H9 (cell line): Measurements from ENCODE around the gene XCR1. TPM values are rescaled to one million over a fixed set of nuclear protein-coding genes. Genes with fewer than 3 reads are reported as not detected.

Experiments used
- DNase-seq: peaks from one replicate; pipeline ENCODE4 v3.0.0-alpha.2; 2017
- H2AFZ ChIP-seq: one replicate; pipeline ENCODE4 v1.6.1; 2013; ENCODE audit warnings: mild to moderate bottlenecking, low read length, control low read depth, moderate library complexity
- H2AK5ac ChIP-seq: 2 replicates; pipeline ENCODE4 v1.6.1; 2013; ENCODE audit warnings: low read length, control low read depth, mixed read lengths; ENCODE audit not compliant: insufficient read length
- H2BK120ac ChIP-seq: one replicate; pipeline ENCODE4 v1.6.1; 2013; ENCODE audit warnings: low read depth, mild to moderate bottlenecking, low read length, control low read depth, inconsistent platforms; ENCODE audit not compliant: poor library complexity, severe bottlenecking
- H2BK12ac ChIP-seq: 2 replicates; pipeline ENCODE4 v1.6.1; 2013; ENCODE audit warnings: low read length, control low read depth, mixed read lengths, low read depth; ENCODE audit not compliant: insufficient read length
- H2BK15ac ChIP-seq: 2 replicates; pipeline ENCODE4 v1.6.1; 2013; ENCODE audit warnings: low read depth, low read length, control low read depth
- H2BK20ac ChIP-seq: one replicate; pipeline ENCODE4 v1.6.1; 2013; ENCODE audit warnings: low read depth, mild to moderate bottlenecking, low read length, control low read depth, inconsistent platforms; ENCODE audit not compliant: poor library complexity, severe bottlenecking
- H2BK5ac ChIP-seq: 2 replicates; pipeline ENCODE4 v1.6.1; 2013; ENCODE audit warnings: low read length, control low read depth, mixed read lengths; ENCODE audit not compliant: insufficient read length
- H3K14ac ChIP-seq: 2 replicates; pipeline ENCODE4 v1.6.1; 2013; ENCODE audit warnings: low read length, control low read depth; ENCODE audit not compliant: insufficient read depth
- H3K18ac ChIP-seq: 2 replicates; pipeline ENCODE4 v1.6.1; 2013; ENCODE audit warnings: low read depth, mild to moderate bottlenecking, mixed read lengths, low read length, control low read depth; ENCODE audit not compliant: insufficient read length
- H3K23ac ChIP-seq: 2 replicates; pipeline ENCODE4 v1.6.1; 2013; ENCODE audit warnings: low read length, control low read depth, mixed read lengths, low read depth; ENCODE audit not compliant: insufficient read length
- H3K23me2 ChIP-seq: 2 replicates; pipeline ENCODE4 v1.6.1; 2013; ENCODE audit warnings: low read depth, mild to moderate bottlenecking, mixed read lengths, low read length, control low read depth; ENCODE audit not compliant: insufficient read length, poor library complexity, severe bottlenecking
- H3K27ac ChIP-seq: 2 replicates; pipeline ENCODE4 v1.5.1; 2013; ENCODE audit warnings: low read length, control low read depth, mixed read lengths, low read depth; ENCODE audit not compliant: insufficient read length
- H3K27me3 ChIP-seq: 2 replicates; pipeline ENCODE4 v1.6.1; 2013; ENCODE audit warnings: low read length, control low read depth, inconsistent platforms; ENCODE audit not compliant: insufficient read depth
- H3K4ac ChIP-seq: 2 replicates; pipeline ENCODE4 v1.6.1; 2013; ENCODE audit warnings: low read depth, mild to moderate bottlenecking, control low read depth, inconsistent platforms, low read length, moderate library complexity
- H3K4me1 ChIP-seq: 2 replicates; pipeline ENCODE4 v1.6.1; 2013; ENCODE audit warnings: low read length, control low read depth, inconsistent platforms; ENCODE audit not compliant: insufficient read depth
- H3K4me2 ChIP-seq: 2 replicates; pipeline ENCODE4 v1.6.1; 2013; ENCODE audit warnings: low read length, control low read depth, mixed read lengths; ENCODE audit not compliant: insufficient read length, insufficient read depth
- H3K56ac ChIP-seq: 2 replicates; pipeline ENCODE4 v1.6.1; 2013; ENCODE audit warnings: low read depth, mild to moderate bottlenecking, mixed read lengths, low read length, control low read depth; ENCODE audit not compliant: insufficient read length
- H3K79me1 ChIP-seq: 2 replicates; pipeline ENCODE4 v1.6.1; 2013; ENCODE audit warnings: low read depth, mild to moderate bottlenecking, moderate library complexity, low read length, control low read depth, inconsistent platforms; ENCODE audit not compliant: insufficient read depth, poor library complexity, severe bottlenecking
- H3K79me2 ChIP-seq: 2 replicates; pipeline ENCODE4 v1.6.1; 2013; ENCODE audit warnings: low read length, control low read depth, inconsistent platforms; ENCODE audit not compliant: insufficient read depth
- H3K9ac ChIP-seq: 2 replicates; pipeline ENCODE4 v1.6.1; 2013; ENCODE audit warnings: low read length, control low read depth, mixed read lengths; ENCODE audit not compliant: insufficient read length; ENCODE audit errors: extremely low read depth
- H3K9me3 ChIP-seq: one replicate; pipeline ENCODE4 v1.6.1; 2013; ENCODE audit warnings: low read depth, low read length, inconsistent platforms; ENCODE audit not compliant: control insufficient read depth
- H3T11ph ChIP-seq: one replicate; pipeline ENCODE4 v1.6.1; 2013; ENCODE audit warnings: mild to moderate bottlenecking, low read length, control low read depth, inconsistent platforms
- H4K20me1 ChIP-seq: one replicate; pipeline ENCODE4 v1.6.1; 2013; ENCODE audit not compliant: control insufficient read depth, insufficient read length, insufficient read depth
- H4K5ac ChIP-seq: 2 replicates; pipeline ENCODE4 v1.6.1; 2013; ENCODE audit warnings: low read depth, mild to moderate bottlenecking, mixed read lengths, low read length, control low read depth; ENCODE audit not compliant: insufficient read length
- H4K8ac ChIP-seq: replicated peaks from 2 replicates; pipeline ENCODE4 v1.6.1; 2013; ENCODE audit warnings: low read length, control low read depth, mixed read lengths, low read depth; ENCODE audit not compliant: insufficient read length
- H4K91ac ChIP-seq: 2 replicates; pipeline ENCODE4 v1.6.1; 2013; ENCODE audit warnings: low read depth, mild to moderate bottlenecking, moderate library complexity, mixed read lengths, low read length, control low read depth; ENCODE audit not compliant: insufficient read length
- H3K27ac Mint-ChIP-seq, 3 experiments: 2 replicates in 2 of 3; 3 replicates in 1 of 3; pipeline ENCODE4 v1.8.0; 2020 to 2021; ENCODE audit warnings: mixed read lengths in 3 of 3, mild to moderate bottlenecking in 1 of 3, moderate library complexity in 1 of 3
- H3K27me3 Mint-ChIP-seq: 2 replicates; pipeline ENCODE4 v1.8.0; 2021; ENCODE audit warnings: low read depth, mild to moderate bottlenecking, moderate library complexity, mixed read lengths
- H3K36me3 Mint-ChIP-seq, 3 experiments: 2 replicates in 2 of 3; 3 replicates in 1 of 3; pipeline ENCODE4 v1.8.0; 2020 to 2021; ENCODE audit warnings: low read depth in 3 of 3, mixed read lengths in 3 of 3; ENCODE audit not compliant: insufficient read depth in 1 of 3
- H3K4me1 Mint-ChIP-seq, 2 experiments: 2 replicates each; pipeline ENCODE4 v1.8.0; 2020; ENCODE audit warnings: mixed read lengths in 2 of 2
- H3K4me3 Mint-ChIP-seq, 2 experiments: 2 replicates in 1 of 2; 3 replicates in 1 of 2; pipeline ENCODE4 v1.8.0; 2020 to 2021; ENCODE audit warnings: mild to moderate bottlenecking in 2 of 2, mixed read lengths in 2 of 2, moderate library complexity in 1 of 2
- H3K9me3 Mint-ChIP-seq, 2 experiments: 2 replicates in 1 of 2; 3 replicates in 1 of 2; pipeline ENCODE4 v1.8.0; 2020; ENCODE audit warnings: mild to moderate bottlenecking in 2 of 2, mixed read lengths in 2 of 2, moderate library complexity in 1 of 2
- WGBS: extraction: QIAGEN DNeasy Blood & Tissue Kit; methylation state at CpG from one replicate; pipeline ENCODE4 v1.1.7; 2013; ENCODE audit warnings: missing lambda C conversion rate, low lambda C conversion rate, mixed read lengths; ENCODE audit not compliant: insufficient read length; ENCODE audit errors: extremely low coverage; 5-methylcytosine and 5-hydroxymethylcytosine counted together
- total RNA-seq: library from RNA; stranded (reverse); gene quantifications from 2 replicates; pipeline ENCODE4 v1.2.1, GENCODE V29; 2021
- TF ChIP-seq, protein P1 (sequence below): fragments of 200-600 bp; sonication (generic); conservative IDR thresholded peaks from 3 replicates; pipeline ENCODE4 v1.8.0; 2021; ENCODE audit warnings: antibody characterized with exemption, mild to moderate bottlenecking

The XCR1 gene
- total RNA-seq, 1 experiment from 2014 or later: not detected

DNA sequence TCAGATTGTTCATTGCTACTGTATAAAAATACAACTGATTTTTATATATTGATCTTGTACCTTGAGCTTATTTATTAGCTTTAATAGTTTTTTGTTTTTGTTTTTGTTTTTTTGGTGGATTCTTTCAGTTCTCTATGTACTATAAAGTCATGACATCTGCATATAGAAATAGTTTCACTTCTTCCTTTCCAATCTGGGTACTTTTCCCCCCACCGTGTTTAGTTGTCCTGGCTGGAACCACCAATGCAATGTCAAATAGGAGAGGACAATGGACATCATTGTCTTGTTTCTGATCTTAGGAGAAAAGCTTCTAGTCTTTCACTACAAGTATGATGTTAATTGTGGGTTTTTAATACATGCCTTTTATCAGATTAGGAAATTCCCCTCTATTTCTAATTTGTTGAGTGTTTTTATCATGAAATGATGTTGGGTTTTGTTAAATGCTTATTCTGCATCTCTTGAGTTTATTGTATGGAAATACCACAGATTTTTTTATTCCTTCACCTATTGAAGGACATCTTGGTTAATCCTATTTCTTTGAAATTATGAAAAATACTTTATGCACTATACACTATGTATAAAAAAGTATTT lies 2.8 kb upstream of the XCR1 start:
- no peak overlapping the region for H2BK12ac ChIP-seq
- H2AFZ ChIP-seq: no peak overlapping the region
- H3K79me1 ChIP-seq: no peaks in the 10 kb centered on the region
- H3K23ac ChIP-seq: no peak overlapping the region
- H3K9ac ChIP-seq: no peak overlapping the region
- no peaks in the 10 kb centered on the region for H3K27me3 Mint-ChIP-seq
- no peak overlapping the region for H2AK5ac ChIP-seq
- no peak overlapping the region for H2BK5ac ChIP-seq
- H4K20me1 ChIP-seq: no peaks in the 10 kb centered on the region
- H4K91ac ChIP-seq: no peak overlapping the region
- H3K23me2 ChIP-seq: no peaks in the 10 kb centered on the region
- no peak overlapping the region for H2BK20ac ChIP-seq
- peaks cover 15 to 17% of the 10 kb centered on the region in 2 experiments for H3K9me3 Mint-ChIP-seq
- H2BK15ac ChIP-seq: no peak overlapping the region
- H3K36me3 Mint-ChIP-seq: peaks cover 0 to 8% (median 6%) of the 10 kb centered on the region in 3 experiments; a peak in 4 of 7 replicates
- no peak for DNase-seq
- H3K9me3 ChIP-seq: peaks cover 8% of the 10 kb centered on the region
- H4K5ac ChIP-seq: no peak overlapping the region
- H3K56ac ChIP-seq: no peak overlapping the region
- no peak overlapping the region for H3K27ac ChIP-seq
- H3T11ph ChIP-seq: no peak overlapping the region
- H3K79me2 ChIP-seq: no peaks in the 10 kb centered on the region
- H3K4me1 ChIP-seq: no peaks in the 10 kb centered on the region
- H4K8ac ChIP-seq: no peak overlapping the region
- no peak overlapping the region for H3K14ac ChIP-seq
- H3K27me3 ChIP-seq: no peaks in the 10 kb centered on the region
- WGBS: no CpG with 5 or more reads among the region's 1 CpG
- H3K4me2 ChIP-seq: no peak overlapping the region
- H3K4me1 Mint-ChIP-seq: no peaks in the 10 kb centered on the region
- no peak overlapping the region; a peak in 1 of 5 replicates for H3K4me3 Mint-ChIP-seq
- H3K27ac Mint-ChIP-seq: no peak overlapping the region
- TF ChIP-seq, protein P1, sequence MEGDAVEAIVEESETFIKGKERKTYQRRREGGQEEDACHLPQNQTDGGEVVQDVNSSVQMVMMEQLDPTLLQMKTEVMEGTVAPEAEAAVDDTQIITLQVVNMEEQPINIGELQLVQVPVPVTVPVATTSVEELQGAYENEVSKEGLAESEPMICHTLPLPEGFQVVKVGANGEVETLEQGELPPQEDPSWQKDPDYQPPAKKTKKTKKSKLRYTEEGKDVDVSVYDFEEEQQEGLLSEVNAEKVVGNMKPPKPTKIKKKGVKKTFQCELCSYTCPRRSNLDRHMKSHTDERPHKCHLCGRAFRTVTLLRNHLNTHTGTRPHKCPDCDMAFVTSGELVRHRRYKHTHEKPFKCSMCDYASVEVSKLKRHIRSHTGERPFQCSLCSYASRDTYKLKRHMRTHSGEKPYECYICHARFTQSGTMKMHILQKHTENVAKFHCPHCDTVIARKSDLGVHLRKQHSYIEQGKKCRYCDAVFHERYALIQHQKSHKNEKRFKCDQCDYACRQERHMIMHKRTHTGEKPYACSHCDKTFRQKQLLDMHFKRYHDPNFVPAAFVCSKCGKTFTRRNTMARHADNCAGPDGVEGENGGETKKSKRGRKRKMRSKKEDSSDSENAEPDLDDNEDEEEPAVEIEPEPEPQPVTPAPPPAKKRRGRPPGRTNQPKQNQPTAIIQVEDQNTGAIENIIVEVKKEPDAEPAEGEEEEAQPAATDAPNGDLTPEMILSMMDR: no peak
- H2BK120ac ChIP-seq: no peak overlapping the region
- no peak overlapping the region for H3K4ac ChIP-seq
- H3K18ac ChIP-seq: no peak overlapping the region
